Neural progenitor cell (in vitro differentiated cells): Measurements from ENCODE around the gene PSAPL1.

ENCODE experiments used
- CTCF ChIP-seq: fragments of 200-600 bp; sonication (generic); IDR thresholded peaks from 2 replicates; pipeline ENCODE4 v1.5.1; 2017; ENCODE audit warnings: antibody characterized with exemption, mild to moderate bottlenecking
- EZH2phosphoT487 ChIP-seq: fragments of 200-600 bp; sonication (generic); IDR thresholded peaks from 2 replicates; pipeline ENCODE4 v1.6.1; 2017; ENCODE audit warnings: antibody characterized with exemption

GRCh38 chr4:7425124-7425523, 9.6 kb downstream of the PSAPL1 start:
- no peak for TF ChIP-seq CTCF
- no peak for TF ChIP-seq EZH2phosphoT487
